ENCODE results near the gene GYS1.

DNA sequence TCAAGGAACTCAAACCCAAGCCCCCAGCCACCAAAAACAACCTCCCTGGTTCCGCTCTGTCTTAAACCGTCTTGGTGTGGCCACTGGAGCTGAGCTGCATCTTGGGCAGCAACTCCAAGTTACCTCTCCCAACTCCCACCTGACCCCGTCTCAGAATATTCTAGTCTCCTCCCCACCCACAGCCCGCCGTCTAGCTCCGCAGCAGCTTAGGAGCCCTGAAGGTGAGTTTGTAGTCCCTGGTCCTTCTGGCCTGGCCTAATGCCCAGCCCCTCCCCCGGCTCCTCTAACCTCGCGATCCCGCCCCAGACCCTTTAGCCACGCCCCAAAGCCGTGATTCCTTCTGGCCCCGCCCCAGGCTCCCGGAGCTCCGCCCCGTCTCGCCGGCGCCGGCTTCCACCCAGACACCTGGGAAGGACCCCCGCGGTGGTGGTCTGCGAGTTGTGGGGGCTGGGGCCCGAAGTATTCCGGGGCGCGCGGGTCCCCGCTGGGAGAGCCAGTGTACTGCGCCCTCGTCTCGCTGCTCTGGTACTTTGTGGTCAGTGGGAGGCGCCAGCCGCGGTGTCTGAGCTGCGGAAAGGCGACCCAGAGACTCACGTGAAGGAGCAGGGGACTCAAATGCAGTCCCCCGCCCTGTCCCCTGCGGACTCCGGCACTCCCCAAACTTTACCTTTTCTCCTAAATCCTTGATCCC, 26.3 kb upstream of the GYS1 start:
- TF ChIP-seq, protein P1, sequence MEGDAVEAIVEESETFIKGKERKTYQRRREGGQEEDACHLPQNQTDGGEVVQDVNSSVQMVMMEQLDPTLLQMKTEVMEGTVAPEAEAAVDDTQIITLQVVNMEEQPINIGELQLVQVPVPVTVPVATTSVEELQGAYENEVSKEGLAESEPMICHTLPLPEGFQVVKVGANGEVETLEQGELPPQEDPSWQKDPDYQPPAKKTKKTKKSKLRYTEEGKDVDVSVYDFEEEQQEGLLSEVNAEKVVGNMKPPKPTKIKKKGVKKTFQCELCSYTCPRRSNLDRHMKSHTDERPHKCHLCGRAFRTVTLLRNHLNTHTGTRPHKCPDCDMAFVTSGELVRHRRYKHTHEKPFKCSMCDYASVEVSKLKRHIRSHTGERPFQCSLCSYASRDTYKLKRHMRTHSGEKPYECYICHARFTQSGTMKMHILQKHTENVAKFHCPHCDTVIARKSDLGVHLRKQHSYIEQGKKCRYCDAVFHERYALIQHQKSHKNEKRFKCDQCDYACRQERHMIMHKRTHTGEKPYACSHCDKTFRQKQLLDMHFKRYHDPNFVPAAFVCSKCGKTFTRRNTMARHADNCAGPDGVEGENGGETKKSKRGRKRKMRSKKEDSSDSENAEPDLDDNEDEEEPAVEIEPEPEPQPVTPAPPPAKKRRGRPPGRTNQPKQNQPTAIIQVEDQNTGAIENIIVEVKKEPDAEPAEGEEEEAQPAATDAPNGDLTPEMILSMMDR (IDR thresholded peaks at IDR 0.05), result peak in 1 of 6 experiments; percentile 21
- TF ChIP-seq POLR2A (IDR thresholded peaks at IDR 0.05), result no peak

Data from adrenal gland (tissue), 5 donors.